ENCODE results near the gene PAPSS2.
A peak's percentile ranks its signal among the peaks of the same experiment; 100 is the strongest.
"Not testable (repeated sequence)": the region's sequence is repeated elsewhere in the genome, so short reads cannot be mapped to it uniquely, and the experiment has no call there.

The PAPSS2 gene

GRCh38 chr10:87642988-87643387 is 16.7 kb upstream of the PAPSS2 start:
- no peak for DNase-seq (ENCODE audit: low spot score)

- no peak for DNase-seq (ENCODE audit: low spot score)
These were observed 15.8 kb upstream of the PAPSS2 start for GRCh38 chr10:87643920-87644319.

- not testable (repeated sequence) for DNase-seq (ENCODE audit: low spot score)
These were observed 15.2 kb upstream of the PAPSS2 start for GRCh38 chr10:87644500-87644899.

DNA sequence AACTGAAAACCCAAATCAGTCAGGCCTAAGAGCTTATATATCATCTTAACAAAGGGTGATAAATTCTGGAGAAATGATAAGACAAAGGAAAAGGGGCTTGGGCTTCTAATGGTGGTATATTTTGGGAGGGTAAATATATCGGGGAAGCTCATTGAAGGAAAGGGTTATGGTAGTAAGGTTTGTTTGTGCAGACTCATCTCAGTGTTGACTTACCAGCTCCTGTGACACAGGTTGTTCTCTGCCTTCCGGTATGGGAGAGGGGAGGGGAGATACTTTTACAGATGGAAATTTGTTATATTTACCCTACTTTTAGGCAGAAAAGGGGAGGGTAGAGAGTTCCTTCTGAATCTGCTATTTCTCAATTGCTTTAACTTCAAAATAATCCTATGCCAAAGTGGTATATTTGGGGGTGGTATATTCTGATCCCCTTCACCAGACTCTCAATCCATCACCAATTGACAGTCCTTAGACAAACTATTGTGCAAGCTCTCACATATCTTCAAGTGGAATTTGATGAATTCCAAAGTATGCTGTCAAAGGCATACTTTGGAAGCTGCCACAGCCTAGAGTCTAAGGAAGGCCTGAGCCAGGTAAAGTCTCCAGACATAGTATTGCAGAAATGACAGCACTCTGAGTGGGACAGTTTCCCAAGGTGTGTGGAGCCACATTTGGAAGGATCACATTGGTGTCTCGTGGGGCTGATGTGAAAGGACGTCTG is 13.3 kb upstream of the PAPSS2 start:
- DNase-seq (ENCODE audit: low spot score), result no peak

DNA sequence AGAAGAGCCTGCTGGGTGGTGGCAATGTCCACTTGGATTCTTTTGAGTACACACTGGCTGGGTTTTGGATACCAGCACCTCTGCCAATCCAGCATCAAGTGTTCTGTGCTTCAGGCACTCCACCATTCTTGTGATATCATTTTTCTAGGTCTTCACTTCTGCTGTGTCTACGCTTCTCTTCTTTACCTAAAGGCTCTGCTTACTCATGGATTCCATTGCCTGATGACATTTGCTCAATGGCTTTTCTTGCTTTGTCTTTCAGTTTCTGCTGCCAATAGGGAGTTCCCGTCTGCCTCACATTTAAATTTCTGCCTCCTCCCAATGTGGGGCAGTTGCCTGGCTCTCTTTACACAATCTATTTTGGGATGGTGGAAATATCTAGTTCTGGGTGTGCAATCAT is 12.7 kb upstream of the PAPSS2 start:
- no peak for DNase-seq (ENCODE audit: low spot score)

DNA sequence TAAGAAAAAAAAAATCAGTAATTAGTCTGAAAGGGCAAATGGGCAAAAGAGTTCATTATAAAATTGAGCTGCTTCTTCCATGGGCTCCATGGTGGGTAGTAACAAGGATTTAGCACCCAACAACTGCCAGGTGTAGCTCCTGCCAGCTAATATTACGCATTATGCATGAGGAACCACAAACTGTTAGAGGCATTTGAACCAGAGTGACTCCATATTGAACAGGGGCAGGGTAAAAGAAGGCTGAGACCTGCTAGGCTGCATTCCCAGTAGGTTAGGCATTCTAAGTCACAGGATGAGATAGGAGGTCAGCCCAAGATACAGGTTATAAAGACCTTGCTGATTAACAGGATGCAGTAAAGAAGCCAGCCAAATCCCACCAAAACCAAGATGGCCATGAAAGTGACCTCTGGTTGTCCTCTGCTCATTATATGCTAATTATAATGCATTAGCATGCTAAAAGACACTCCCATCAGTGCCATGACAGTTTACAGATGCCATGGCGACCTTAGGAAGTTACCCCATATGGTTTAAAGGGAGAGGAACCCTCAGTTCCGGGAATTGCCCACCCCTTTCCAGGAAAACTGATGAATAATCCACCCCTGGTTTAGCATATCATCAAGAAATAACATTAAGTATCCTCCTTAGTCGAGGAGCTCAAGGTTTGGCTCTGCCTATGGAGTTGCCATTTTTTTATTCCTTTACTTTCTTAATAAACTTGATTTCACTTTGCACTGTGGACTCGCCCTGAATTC is 8.7 kb upstream of the PAPSS2 start:
- DNase-seq (ENCODE audit: low spot score), result no peak

DNA sequence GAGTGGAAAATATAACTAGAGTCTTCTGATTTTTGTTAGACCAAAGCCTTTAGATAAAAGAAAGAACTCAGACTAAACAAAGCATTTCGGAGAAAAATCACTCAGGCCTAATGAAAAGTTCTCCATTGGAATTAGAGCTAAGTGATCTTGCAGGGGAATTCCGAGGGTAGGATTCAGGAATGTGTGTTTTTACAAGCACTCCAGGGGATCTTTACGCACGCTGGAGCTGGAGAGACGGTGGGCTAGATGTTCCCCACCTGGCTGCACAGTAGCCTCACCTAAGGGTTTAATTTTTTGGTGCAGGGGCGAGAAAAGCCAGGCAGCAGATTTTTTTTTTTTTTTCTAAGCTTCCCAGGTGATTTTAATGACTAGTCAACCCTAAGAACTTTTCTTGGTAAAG is 7.9 kb upstream of the PAPSS2 start:
- DNase-seq (ENCODE audit: low spot score), result no peak

DNA sequence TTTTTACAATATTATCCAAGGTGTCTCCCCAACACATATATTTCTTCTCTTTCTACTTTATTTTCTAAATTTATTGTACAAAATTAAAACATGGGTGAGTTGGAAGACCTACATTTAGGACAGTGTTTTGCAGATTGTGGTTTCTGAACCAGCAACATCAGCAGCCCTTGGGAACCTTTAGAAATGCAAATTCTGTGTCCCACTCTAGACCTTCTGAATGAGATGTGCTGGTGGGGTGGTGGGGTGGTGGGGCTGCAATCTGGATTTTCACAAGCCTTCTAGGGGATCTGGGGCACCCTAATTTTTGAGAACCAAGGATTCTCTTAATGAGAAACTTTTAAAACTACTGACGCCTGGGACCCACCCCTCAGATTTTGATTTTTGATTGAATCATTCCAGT is 7.4 kb upstream of the PAPSS2 start:
- no peak for DNase-seq (ENCODE audit: low spot score)

- no peak for DNase-seq (ENCODE audit: low spot score)
These were observed 5.5 kb upstream of the PAPSS2 start for GRCh38 chr10:87654212-87654611.

DNA sequence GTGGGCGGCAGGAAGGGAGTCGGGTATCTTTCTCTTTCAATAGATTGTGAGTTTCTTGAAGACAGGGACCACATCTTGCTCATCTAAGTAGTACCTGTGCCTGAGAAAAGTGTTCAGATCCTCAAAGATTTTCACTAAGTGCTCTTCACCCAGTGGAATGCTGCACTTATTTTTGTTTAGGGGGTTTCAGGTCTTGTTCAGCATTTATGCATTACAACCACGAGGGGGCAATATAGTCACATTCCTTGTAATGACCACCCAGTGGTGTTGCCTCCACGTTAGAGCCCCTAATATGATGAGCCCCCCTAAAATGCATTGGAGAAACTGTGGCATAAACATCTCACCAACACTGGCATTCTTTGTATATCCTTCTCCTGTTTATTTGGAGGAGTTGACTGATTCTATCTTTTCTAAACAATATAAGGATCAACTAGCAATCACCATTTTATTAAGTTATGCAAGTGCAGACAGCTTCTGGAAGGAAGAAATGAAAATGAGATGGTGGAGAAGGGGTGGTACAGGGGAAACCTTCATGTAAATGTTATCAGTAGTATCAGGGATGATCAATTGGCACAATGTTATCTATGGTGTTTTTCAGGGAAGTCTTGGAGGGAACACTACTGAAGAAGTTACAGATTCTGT is 3.1 kb upstream of the PAPSS2 start:
- DNase-seq (ENCODE audit: low spot score), result peak; percentile 77

GRCh38 chr10:87657371-87657770 is 2.3 kb upstream of the PAPSS2 start:
- no peak for DNase-seq (ENCODE audit: low spot score)

- no peak for DNase-seq (ENCODE audit: low spot score)
These were observed 1.3 kb upstream of the PAPSS2 start for GRCh38 chr10:87658321-87658795.

DNA sequence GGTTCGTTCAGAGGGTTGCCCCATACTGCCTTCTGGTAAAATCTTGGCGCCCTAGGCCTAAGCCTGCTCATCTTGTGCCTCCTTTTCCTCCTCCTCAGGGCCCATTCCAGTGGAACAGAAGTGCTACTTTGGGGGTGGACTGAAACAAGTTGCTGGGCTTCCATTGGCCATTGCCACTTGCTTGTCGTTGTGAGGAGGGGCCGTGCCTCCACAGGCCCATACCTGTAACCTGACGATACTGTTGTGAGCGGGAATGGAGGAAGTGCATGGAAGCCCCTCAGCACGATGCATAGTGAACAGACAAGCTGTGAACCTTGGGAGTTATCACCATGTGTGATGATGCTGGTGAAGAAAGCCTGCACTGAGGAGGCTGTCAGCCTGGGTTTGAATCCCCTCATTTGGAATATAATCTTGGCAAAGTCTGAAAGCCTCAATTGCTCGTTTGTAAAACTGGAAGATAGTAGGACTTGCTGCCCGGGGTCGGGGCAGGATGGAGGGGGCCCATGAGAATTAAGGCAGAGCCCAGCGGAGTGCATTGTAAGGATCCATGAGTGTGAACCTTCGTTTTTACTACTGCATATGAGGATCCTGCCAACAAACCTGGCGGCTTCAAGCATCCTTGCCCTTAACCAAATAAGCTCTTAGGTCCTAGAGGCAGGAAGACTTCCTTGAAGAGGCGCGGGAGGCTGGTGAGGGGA is 671 bp upstream of the PAPSS2 start:
- DNase-seq (ENCODE audit: low spot score), result no peak

GRCh38 chr10:87660484-87661133 is 931 bp downstream of the PAPSS2 start:
- no peak for DNase-seq (ENCODE audit: low spot score)

- no peak for DNase-seq (ENCODE audit: low spot score)
These were observed 2.4 kb downstream of the PAPSS2 start for GRCh38 chr10:87661861-87662785.

DNA sequence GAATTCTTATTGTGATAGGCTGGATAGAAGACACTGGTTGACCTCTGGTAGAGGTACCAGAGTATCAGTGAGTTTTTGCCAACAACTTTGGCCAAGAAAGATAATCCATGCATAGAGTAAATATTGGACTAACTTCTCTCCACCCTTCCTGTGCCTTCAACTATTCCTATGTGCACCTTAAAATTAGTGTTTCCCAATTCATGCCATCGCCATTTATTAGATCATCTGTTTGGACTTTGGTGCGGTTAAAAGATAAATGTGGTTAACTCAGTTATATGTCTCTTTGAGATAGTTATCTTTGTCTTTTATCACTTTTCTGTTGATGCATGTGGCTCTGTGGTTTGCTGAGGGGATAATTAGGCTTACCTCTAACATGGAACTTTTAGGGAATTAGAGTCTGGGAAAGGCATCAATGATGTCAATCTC is 4.6 kb downstream of the PAPSS2 start:
- no peak for DNase-seq (ENCODE audit: low spot score)

GRCh38 chr10:87667493-87667892 is 7.8 kb downstream of the PAPSS2 start:
- no peak for DNase-seq (ENCODE audit: low spot score)

DNA sequence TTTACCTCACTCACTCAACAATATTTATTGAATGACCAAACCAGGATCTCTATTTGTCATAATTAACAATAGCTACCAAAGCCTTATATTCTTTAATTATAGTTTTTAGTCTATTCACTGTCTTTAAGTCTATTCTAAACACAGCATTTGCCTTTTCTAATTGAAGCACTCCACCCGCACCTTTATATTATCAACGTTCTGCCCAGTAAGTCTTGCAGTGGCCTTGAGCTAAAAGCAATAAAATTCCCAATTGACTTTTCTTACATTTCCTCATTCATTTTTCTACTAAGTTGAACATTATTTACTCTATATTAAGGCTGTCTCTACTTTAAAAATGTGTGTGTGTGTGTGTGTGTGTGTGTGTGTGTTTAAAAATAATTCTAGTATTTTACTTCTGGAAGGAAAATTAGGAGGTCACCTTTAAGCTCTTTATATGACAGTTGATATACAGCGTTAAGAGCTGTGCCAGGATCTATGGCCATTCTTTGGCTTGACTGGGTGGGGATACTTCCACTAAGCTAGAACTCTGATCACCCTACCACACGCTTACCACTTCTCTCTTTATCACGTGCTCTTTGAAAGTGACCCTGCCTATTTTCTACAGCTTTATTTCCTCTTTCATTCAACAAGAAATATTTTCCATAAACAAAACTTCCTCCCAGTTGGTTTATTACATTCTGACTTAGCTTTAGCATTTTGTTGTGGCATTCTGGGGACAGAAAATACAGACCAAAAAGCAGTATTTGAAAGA is 8.8 kb downstream of the PAPSS2 start:
- no peak for DNase-seq (ENCODE audit: low spot score)

- DNase-seq (ENCODE audit: low spot score), result no peak
These were observed 10.1 kb downstream of the PAPSS2 start for GRCh38 chr10:87669752-87670151.

- DNase-seq (ENCODE audit: low spot score), result no peak
These were observed 10.9 kb downstream of the PAPSS2 start for GRCh38 chr10:87670586-87670985.
